ENCODE measurements around the gene TMEM183A.

Gene TMEM183A

DNA sequence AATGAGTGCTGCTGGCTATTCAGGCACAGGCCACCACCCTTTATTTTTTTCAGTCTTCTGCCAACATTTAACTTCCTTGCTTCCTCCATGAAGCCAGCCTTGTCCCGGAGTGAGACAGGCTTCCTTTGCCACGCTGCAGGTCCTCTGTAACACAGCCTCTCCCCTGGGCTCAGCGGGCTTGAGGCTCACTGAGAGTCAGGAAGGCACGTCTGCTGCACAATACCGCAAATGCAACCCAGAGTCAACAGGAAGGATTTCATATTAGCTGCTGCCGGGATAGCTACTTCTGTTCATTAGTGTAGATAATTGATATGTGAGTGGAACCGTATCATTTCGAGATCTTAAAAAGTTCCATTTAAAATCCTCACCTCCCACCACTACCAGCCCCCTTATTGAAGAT is 56.1 kb downstream of the TMEM183A start:
- no CpG with 5 or more reads among the region's 8 CpGs for WGBS, 2 donors (ENCODE audit: extremely low coverage in 2 of 2, insufficient read length in 2 of 2, insufficient replicate concordance in 1 of 2)
- H3K4ac ChIP-seq (ENCODE audit: low read length), result no peak overlapping the region
- H3K36me3 ChIP-seq (replicated peaks in 1 of 2; ENCODE audit: control insufficient read depth in 2 of 2, insufficient read depth in 2 of 2, low read length in 2 of 2), result no peaks in the 10 kb centered on the region

GRCh38 chr1:203065191-203065590 is 58.0 kb downstream of the TMEM183A start:
- H3K4me1 ChIP-seq (ENCODE audit: control insufficient read depth in 2 of 2, insufficient read depth in 1 of 2, low read depth in 1 of 2, low read length in 2 of 2), result peaks cover 6 to 10% of the 10 kb centered on the region in 2 donors
- H3K27ac ChIP-seq (replicated peaks; ENCODE audit: low read length), result no peak overlapping the region
- no peak overlapping the region for H2BK15ac ChIP-seq (ENCODE audit: low read length)
- H3K23ac ChIP-seq (ENCODE audit: low read depth, low read length, poor library complexity), result no peak overlapping the region
- H3K79me1 ChIP-seq (ENCODE audit: low read depth, low read length), result no peaks in the 10 kb centered on the region
- H2BK12ac ChIP-seq (ENCODE audit: low read length), result no peak overlapping the region
- H2BK5ac ChIP-seq (ENCODE audit: low read length), result no peak overlapping the region
- peaks cover 0 to 3% of the 10 kb centered on the region in 2 donors for H3K9me3 ChIP-seq (replicated peaks in 1 of 2; ENCODE audit: control insufficient read depth in 2 of 2, insufficient read depth in 1 of 2, low read depth in 1 of 2, low read length in 2 of 2)
- no peak overlapping the region for H2BK120ac ChIP-seq (ENCODE audit: low read depth, low read length)
- H4K91ac ChIP-seq (ENCODE audit: low read depth, low read length, poor library complexity), result no peak overlapping the region
- no peak overlapping the region for H4K8ac ChIP-seq (ENCODE audit: low read depth, low read length)
- peaks cover 0 to 22% (median 0%) of the 10 kb centered on the region in 3 experiments for H3K27me3 ChIP-seq (ENCODE audit: control insufficient read depth in 3 of 3, insufficient read depth in 3 of 3, low read depth in 1 of 3, low read length in 3 of 3)
- H3K9ac ChIP-seq (ENCODE audit: low read depth, low read length, poor library complexity), result no peak overlapping the region
- H3K18ac ChIP-seq (ENCODE audit: low read length), result no peak overlapping the region
- H3K36me3 ChIP-seq (replicated peaks in 1 of 2; ENCODE audit: control insufficient read depth in 2 of 2, insufficient read depth in 2 of 2, low read length in 2 of 2), result no peaks in the 10 kb centered on the region
- no peak overlapping the region for H3K4me2 ChIP-seq (ENCODE audit: insufficient read depth, low read length, poor library complexity, severe bottlenecking)
- H3K4me3 ChIP-seq (ENCODE audit: low read length in 2 of 2), result no peak overlapping the region
- no CpG with 5 or more reads among the region's 7 CpGs for WGBS, 2 donors (ENCODE audit: extremely low coverage in 2 of 2, insufficient read length in 2 of 2, insufficient replicate concordance in 1 of 2)
- H3K4ac ChIP-seq (ENCODE audit: low read length), result no peak overlapping the region
- H3K14ac ChIP-seq (ENCODE audit: low read length), result no peak overlapping the region
- no peak overlapping the region for H2AFZ ChIP-seq (ENCODE audit: low read length)
- no peak overlapping the region for H2AK5ac ChIP-seq (ENCODE audit: low read depth, low read length)
- no peak for DNase-seq (ENCODE audit: low spot score)

More for the DNA sequence above, 56.1 kb downstream of the TMEM183A start:
- H2BK5ac ChIP-seq (ENCODE audit: low read length), result no peak overlapping the region
- H2AK5ac ChIP-seq (ENCODE audit: low read depth, low read length), result no peak overlapping the region
- no peak overlapping the region for H4K91ac ChIP-seq (ENCODE audit: low read depth, low read length, poor library complexity)
- H2AFZ ChIP-seq (ENCODE audit: low read length), result no peak overlapping the region
- H3K4me2 ChIP-seq (ENCODE audit: insufficient read depth, low read length, poor library complexity, severe bottlenecking), result no peak overlapping the region
- no peak overlapping the region for H2BK15ac ChIP-seq (ENCODE audit: low read length)
- H3K14ac ChIP-seq (ENCODE audit: low read length), result no peak overlapping the region
- H2BK12ac ChIP-seq (ENCODE audit: low read length), result no peak overlapping the region
- H3K4me1 ChIP-seq (ENCODE audit: control insufficient read depth in 2 of 2, insufficient read depth in 1 of 2, low read depth in 1 of 2, low read length in 2 of 2), result peaks cover 0 to 6% of the 10 kb centered on the region in 2 donors
- H3K79me1 ChIP-seq (ENCODE audit: low read depth, low read length), result no peaks in the 10 kb centered on the region
- H3K18ac ChIP-seq (ENCODE audit: low read length), result no peak overlapping the region
- H3K9ac ChIP-seq (ENCODE audit: low read depth, low read length, poor library complexity), result no peak overlapping the region
- no peak overlapping the region for H2BK120ac ChIP-seq (ENCODE audit: low read depth, low read length)
- H3K23ac ChIP-seq (ENCODE audit: low read depth, low read length, poor library complexity), result no peak overlapping the region
- no peak for DNase-seq (ENCODE audit: low spot score)
- no peak overlapping the region for H4K8ac ChIP-seq (ENCODE audit: low read depth, low read length)
- peaks cover 0 to 3% of the 10 kb centered on the region in 2 donors for H3K9me3 ChIP-seq (replicated peaks in 1 of 2; ENCODE audit: control insufficient read depth in 2 of 2, insufficient read depth in 1 of 2, low read depth in 1 of 2, low read length in 2 of 2)
- H3K27me3 ChIP-seq (ENCODE audit: control insufficient read depth in 3 of 3, insufficient read depth in 3 of 3, low read depth in 1 of 3, low read length in 3 of 3), result peaks cover 0 to 17% (median 0%) of the 10 kb centered on the region in 3 experiments
- no peak overlapping the region for H3K4me3 ChIP-seq (ENCODE audit: low read length in 2 of 2)
- no peak overlapping the region for H3K27ac ChIP-seq (replicated peaks; ENCODE audit: low read length)

- DNase-seq (ENCODE audit: low spot score), result no peak
- H3K27ac ChIP-seq (replicated peaks; ENCODE audit: low read length), result no peak overlapping the region
- no peak overlapping the region for H3K18ac ChIP-seq (ENCODE audit: low read length)
- H3K4me1 ChIP-seq (ENCODE audit: control insufficient read depth in 2 of 2, insufficient read depth in 1 of 2, low read depth in 1 of 2, low read length in 2 of 2), result peaks cover 6 to 10% of the 10 kb centered on the region in 2 donors
- no peak overlapping the region for H4K91ac ChIP-seq (ENCODE audit: low read depth, low read length, poor library complexity)
- H3K9ac ChIP-seq (ENCODE audit: low read depth, low read length, poor library complexity), result no peak overlapping the region
- H2AK5ac ChIP-seq (ENCODE audit: low read depth, low read length), result no peak overlapping the region
- H3K23ac ChIP-seq (ENCODE audit: low read depth, low read length, poor library complexity), result no peak overlapping the region
- no peak overlapping the region for H2BK12ac ChIP-seq (ENCODE audit: low read length)
- H3K27me3 ChIP-seq (ENCODE audit: control insufficient read depth in 3 of 3, insufficient read depth in 3 of 3, low read depth in 1 of 3, low read length in 3 of 3), result peaks cover 0 to 22% (median 0%) of the 10 kb centered on the region in 3 experiments
- H3K4me2 ChIP-seq (ENCODE audit: insufficient read depth, low read length, poor library complexity, severe bottlenecking), result no peak overlapping the region
- H2BK15ac ChIP-seq (ENCODE audit: low read length), result no peak overlapping the region
- no peak overlapping the region for H2BK120ac ChIP-seq (ENCODE audit: low read depth, low read length)
- H3K36me3 ChIP-seq (replicated peaks in 1 of 2; ENCODE audit: control insufficient read depth in 2 of 2, insufficient read depth in 2 of 2, low read length in 2 of 2), result no peaks in the 10 kb centered on the region
- no peak overlapping the region for H3K4me3 ChIP-seq (ENCODE audit: low read length in 2 of 2)
- WGBS, 2 donors (ENCODE audit: extremely low coverage in 2 of 2, insufficient read length in 2 of 2, insufficient replicate concordance in 1 of 2), result no CpG with 5 or more reads among the region's 2 CpGs
- no peak overlapping the region for H2AFZ ChIP-seq (ENCODE audit: low read length)
- H2BK5ac ChIP-seq (ENCODE audit: low read length), result no peak overlapping the region
- H3K79me1 ChIP-seq (ENCODE audit: low read depth, low read length), result no peaks in the 10 kb centered on the region
- no peak overlapping the region for H3K4ac ChIP-seq (ENCODE audit: low read length)
- no peak overlapping the region for H4K8ac ChIP-seq (ENCODE audit: low read depth, low read length)
- peaks cover 0 to 3% of the 10 kb centered on the region in 2 donors for H3K9me3 ChIP-seq (replicated peaks in 1 of 2; ENCODE audit: control insufficient read depth in 2 of 2, insufficient read depth in 1 of 2, low read depth in 1 of 2, low read length in 2 of 2)
- H3K14ac ChIP-seq (ENCODE audit: low read length), result no peak overlapping the region
Measured at GRCh38 chr1:203065986-203066385, 58.8 kb downstream of the TMEM183A start.

DNA sequence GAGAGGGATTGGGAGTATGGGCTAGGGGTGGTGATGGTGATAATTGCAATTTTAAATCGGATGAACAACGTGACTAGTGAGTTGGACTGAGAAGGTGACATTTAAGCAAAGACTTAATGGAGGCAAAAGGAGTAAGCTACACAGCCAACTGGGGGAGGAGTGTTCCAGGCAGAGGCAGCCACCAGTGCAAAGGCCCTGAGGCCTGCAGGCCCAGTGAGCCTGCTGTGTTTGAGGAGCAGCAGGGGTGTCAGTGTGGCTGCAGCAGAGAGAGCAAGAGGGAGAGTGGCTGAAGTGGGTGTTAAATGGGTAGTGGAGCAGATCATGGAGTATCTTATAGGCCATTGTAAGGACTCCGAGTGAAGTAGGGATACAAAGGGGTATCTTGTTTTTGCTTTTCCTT is 59.8 kb downstream of the TMEM183A start:
- peaks cover 6 to 10% of the 10 kb centered on the region in 2 donors for H3K4me1 ChIP-seq (ENCODE audit: control insufficient read depth in 2 of 2, insufficient read depth in 1 of 2, low read depth in 1 of 2, low read length in 2 of 2)
- no peak overlapping the region for H3K23ac ChIP-seq (ENCODE audit: low read depth, low read length, poor library complexity)
- no peak overlapping the region for H3K4ac ChIP-seq (ENCODE audit: low read length)
- H3K14ac ChIP-seq (ENCODE audit: low read length), result no peak overlapping the region
- H2BK120ac ChIP-seq (ENCODE audit: low read depth, low read length), result no peak overlapping the region
- no peak overlapping the region for H4K91ac ChIP-seq (ENCODE audit: low read depth, low read length, poor library complexity)
- peak overlapping the region in 1 of 2 donors; percentile 67 for H3K4me3 ChIP-seq (ENCODE audit: low read length in 2 of 2)
- no CpG with 5 or more reads among the region's 3 CpGs for WGBS, 2 donors (ENCODE audit: extremely low coverage in 2 of 2, insufficient read length in 2 of 2, insufficient replicate concordance in 1 of 2)
- H3K36me3 ChIP-seq (replicated peaks in 1 of 2; ENCODE audit: control insufficient read depth in 2 of 2, insufficient read depth in 2 of 2, low read length in 2 of 2), result no peaks in the 10 kb centered on the region
- H2BK12ac ChIP-seq (ENCODE audit: low read length), result no peak overlapping the region
- H4K8ac ChIP-seq (ENCODE audit: low read depth, low read length), result no peak overlapping the region
- no peaks in the 10 kb centered on the region for H3K9me3 ChIP-seq (replicated peaks in 1 of 2; ENCODE audit: control insufficient read depth in 2 of 2, insufficient read depth in 1 of 2, low read depth in 1 of 2, low read length in 2 of 2)
- DNase-seq (ENCODE audit: low spot score), result no peak
- H3K27me3 ChIP-seq (ENCODE audit: control insufficient read depth in 3 of 3, insufficient read depth in 3 of 3, low read depth in 1 of 3, low read length in 3 of 3), result peaks cover 0 to 30% (median 0%) of the 10 kb centered on the region in 3 experiments
- H3K27ac ChIP-seq (replicated peaks; ENCODE audit: low read length), result no peak overlapping the region
- H3K18ac ChIP-seq (ENCODE audit: low read length), result no peak overlapping the region
- H2BK5ac ChIP-seq (ENCODE audit: low read length), result no peak overlapping the region
- H2AFZ ChIP-seq (ENCODE audit: low read length), result no peak overlapping the region
- H2BK15ac ChIP-seq (ENCODE audit: low read length), result no peak overlapping the region
- H2AK5ac ChIP-seq (ENCODE audit: low read depth, low read length), result no peak overlapping the region
- no peak overlapping the region for H3K4me2 ChIP-seq (ENCODE audit: insufficient read depth, low read length, poor library complexity, severe bottlenecking)
- no peaks in the 10 kb centered on the region for H3K79me1 ChIP-seq (ENCODE audit: low read depth, low read length)
- no peak overlapping the region for H3K9ac ChIP-seq (ENCODE audit: low read depth, low read length, poor library complexity)

Measured in neuronal stem cell (in vitro differentiated cells).